Smooth muscle cell (in vitro differentiated cells): Measurements from ENCODE around the gene ZBTB49. TPM values are rescaled to one million over a fixed set of nuclear protein-coding genes. Genes with fewer than 3 reads are reported as not detected.

Experiments used
- DNase-seq: peaks from one replicate; lab custom pipeline; 2025; ENCODE audit not compliant: unreplicated experiment; lab: John Stamatoyannopoulos, UW
- H2AFZ ChIP-seq: fragments of 200-600 bp; sonication (generic); 2 replicates; pipeline ENCODE4 v1.6.0; 2016; ENCODE audit warnings: antibody characterized with exemption, low read depth, mild to moderate bottlenecking
- H3F3A ChIP-seq: fragments of 200-600 bp; sonication (generic); 2 replicates; pipeline ENCODE4 v1.6.0; 2017; ENCODE audit warnings: antibody characterized with exemption, low read depth
- H3K27ac ChIP-seq: fragments of 200-600 bp; sonication (generic); 2 replicates; pipeline ENCODE4 v1.5.1; 2016; ENCODE audit warnings: low read depth, mild to moderate bottlenecking
- H3K27me3 ChIP-seq: fragments of 200-600 bp; sonication (generic); 2 replicates; pipeline ENCODE4 v1.6.1; 2016; ENCODE audit warnings: low read depth, mild to moderate bottlenecking
- H3K36me3 ChIP-seq: fragments of 200-600 bp; sonication (generic); 2 replicates; pipeline ENCODE4 v1.5.1; 2016; ENCODE audit warnings: low read depth
- H3K4me1 ChIP-seq: fragments of 200-600 bp; sonication (generic); 2 replicates; pipeline ENCODE4 v1.5.1; 2016; ENCODE audit warnings: low read depth
- H3K4me2 ChIP-seq: fragments of 200-600 bp; sonication (generic); 2 replicates; pipeline ENCODE4 v1.6.0; 2016; ENCODE audit warnings: mild to moderate bottlenecking
- H3K4me3 ChIP-seq: fragments of 200-600 bp; sonication (generic); 2 replicates; pipeline ENCODE4 v1.5.1; 2016; ENCODE audit warnings: mild to moderate bottlenecking
- H3K79me2 ChIP-seq: fragments of 200-600 bp; sonication (generic); 2 replicates; pipeline ENCODE4 v1.6.0; 2016; ENCODE audit warnings: low read depth, mild to moderate bottlenecking
- H3K9ac ChIP-seq: fragments of 200-600 bp; sonication (generic); 2 replicates; pipeline ENCODE4 v1.6.0; 2016; ENCODE audit warnings: low read depth
- H3K9me3 ChIP-seq: fragments of 200-600 bp; sonication (generic); replicated peaks from 2 replicates; pipeline ENCODE4 v1.5.1; 2016; ENCODE audit warnings: low read depth
- H4K20me1 ChIP-seq: fragments of 200-600 bp; sonication (generic); 2 replicates; pipeline ENCODE4 v1.6.0; 2016; ENCODE audit warnings: low read depth
- CTCF ChIP-seq: fragments of 200-600 bp; sonication (generic); IDR thresholded peaks from 2 replicates; pipeline ENCODE4 v1.5.1; 2017; ENCODE audit warnings: borderline replicate concordance, mild to moderate bottlenecking, antibody characterized with exemption; ENCODE audit not compliant: insufficient read depth, poor library complexity, severe bottlenecking
- WGBS: methylation state at CpG from one replicate; pipeline ENCODE4 v1.1.7; 2016; ENCODE audit warnings: low lambda C conversion rate; 5-methylcytosine and 5-hydroxymethylcytosine counted together
- polyA plus RNA-seq: library from polyadenylated mRNA; unstranded; fragments of >200 nt; fragmentation: Nextera tagmentation; extraction: Ambion mirVana; gene quantifications from 2 replicates; pipeline ENCODE4 v1.2.1, GENCODE V29; 2016
- total RNA-seq: library from RNA; depleted of rRNA; stranded (reverse); fragments of >200 nt; gene quantifications from 2 replicates; pipeline ENCODE4 v1.2.3, GENCODE V29; 2014

The ZBTB49 gene
- total and polyA plus RNA-seq, 2 experiments from 2014 or later = 4.2 to 6.3 TPM

- no peaks in the 10 kb centered on the region for H3K36me3 ChIP-seq
- WGBS = 90% methylated on average over 5 of the region's 5 CpGs
- no peaks in the 10 kb centered on the region for H3K4me1 ChIP-seq
- peaks cover 26% of the 10 kb centered on the region for H4K20me1 ChIP-seq
- no peaks in the 10 kb centered on the region for H3F3A ChIP-seq
- no peaks in the 10 kb centered on the region for H3K27me3 ChIP-seq
- DNase-seq = no peak
- peaks cover 36% of the 10 kb centered on the region for H3K79me2 ChIP-seq
- H2AFZ ChIP-seq = no peak overlapping the region
- no peak overlapping the region for H3K9ac ChIP-seq
- H3K4me3 ChIP-seq = no peak overlapping the region
- no peaks in the 10 kb centered on the region for H3K9me3 ChIP-seq
- H3K4me2 ChIP-seq = no peak overlapping the region
- no peak for TF ChIP-seq CTCF
- no peak overlapping the region for H3K27ac ChIP-seq
These were observed 6.3 kb downstream of the ZBTB49 start for GRCh38 chr4:4296283-4296846.

GRCh38 chr4:4299006-4299405 lies 9.0 kb downstream of the ZBTB49 start:
- Histone ChIP-seq H3K4me2 (no peak overlapping the region), H3F3A (no peaks in the 10 kb centered on the region), H3K9ac (no peak overlapping the region), H3K27ac (no peak overlapping the region), H3K36me3 (no peaks in the 10 kb centered on the region), H3K27me3 (no peaks in the 10 kb centered on the region), H2AFZ (no peak overlapping the region), H3K9me3 (no peaks in the 10 kb centered on the region), H3K4me1 (no peaks in the 10 kb centered on the region), H3K4me3 (no peak overlapping the region), H3K79me2 (peaks cover 11% of the 10 kb centered on the region), H4K20me1 (peaks cover 22% of the 10 kb centered on the region)
- DNase-seq = no peak
- no peak for TF ChIP-seq CTCF
- WGBS = 98% methylated on average over 3 of the region's 3 CpGs

- Histone ChIP-seq H3F3A (no peaks in the 10 kb centered on the region), H3K9ac (no peak overlapping the region), H3K36me3 (no peaks in the 10 kb centered on the region), H3K4me3 (no peak overlapping the region), H2AFZ (no peak overlapping the region), H3K27ac (no peak overlapping the region), H3K4me1 (no peaks in the 10 kb centered on the region), H3K9me3 (no peaks in the 10 kb centered on the region), H4K20me1 (peaks cover 21% of the 10 kb centered on the region), H3K27me3 (no peaks in the 10 kb centered on the region), H3K4me2 (no peak overlapping the region), H3K79me2 (no peaks in the 10 kb centered on the region)
- no peak for DNase-seq
- no peak for TF ChIP-seq CTCF
- 95% methylated on average over 5 of the region's 5 CpGs for WGBS
These were observed 11.9 kb downstream of the ZBTB49 start for GRCh38 chr4:4302001-4302400.

- H3K36me3 ChIP-seq = no peaks in the 10 kb centered on the region
- H3K4me2 ChIP-seq = no peak overlapping the region
- H3K9me3 ChIP-seq = no peaks in the 10 kb centered on the region
- H3K27me3 ChIP-seq = no peaks in the 10 kb centered on the region
- 84% methylated on average over 6 of the region's 6 CpGs for WGBS
- peaks cover 17% of the 10 kb centered on the region for H4K20me1 ChIP-seq
- no peak overlapping the region for H3K9ac ChIP-seq
- TF ChIP-seq CTCF = no peak
- H3K79me2 ChIP-seq = no peaks in the 10 kb centered on the region
- H3K4me1 ChIP-seq = no peaks in the 10 kb centered on the region
- no peak overlapping the region for H2AFZ ChIP-seq
- H3K4me3 ChIP-seq = no peak overlapping the region
- no peak overlapping the region for H3K27ac ChIP-seq
- no peak for DNase-seq
- H3F3A ChIP-seq = no peaks in the 10 kb centered on the region
These were observed 12.4 kb downstream of the ZBTB49 start for GRCh38 chr4:4302416-4302815.
